Neural cell (in vitro differentiated cells): ENCODE results near the gene CPEB4. TPM values are rescaled to one million over a fixed set of nuclear protein-coding genes. Genes with fewer than 3 reads are reported as not detected.

Experiments
- H2AFZ ChIP-seq: fragments of 200-600, 300-800 bp; sonication (generic), shearing (Covaris generic); 2 replicates; pipeline ENCODE4 v1.6.0; 2014; ENCODE audit warnings: low read depth, mild to moderate bottlenecking, antibody characterized with exemption, low read length, moderate library complexity
- H3F3A ChIP-seq: fragments of 200-600 bp; shearing (Covaris generic); 2 replicates; pipeline ENCODE4 v1.6.1; 2016; ENCODE audit warnings: mild to moderate bottlenecking, moderate library complexity, mixed read lengths, antibody characterized with exemption, low read length; ENCODE audit not compliant: insufficient read depth, poor library complexity, severe bottlenecking
- H3K27ac ChIP-seq: fragments of 200-600, 300-800 bp; sonication (generic), shearing (Covaris generic); 2 replicates; pipeline ENCODE4 v1.5.1; 2014; ENCODE audit warnings: mild to moderate bottlenecking, low read length, moderate library complexity
- H3K27me3 ChIP-seq: fragments of 300-800, 200-600 bp; sonication (generic), shearing (Covaris generic); 2 replicates; pipeline ENCODE4 v1.6.0; 2014; ENCODE audit warnings: mild to moderate bottlenecking, low read depth, low read length, moderate library complexity; ENCODE audit not compliant: insufficient read depth
- H3K36me3 ChIP-seq: fragments of 300-800, 200-600 bp; sonication (generic), shearing (Covaris generic); 2 replicates; pipeline ENCODE4 v1.5.1; 2014; ENCODE audit warnings: mild to moderate bottlenecking, antibody characterized with exemption, low read length, moderate library complexity; ENCODE audit not compliant: insufficient read depth
- H3K4me2 ChIP-seq: fragments of 300-800, 200-600 bp; sonication (generic), shearing (Covaris generic); 2 replicates; pipeline ENCODE4 v1.6.0; 2014; ENCODE audit warnings: mild to moderate bottlenecking, low read length
- H3K4me3 ChIP-seq: fragments of 300-800, 200-600 bp; sonication (generic), shearing (Covaris generic); 2 replicates; pipeline ENCODE4 v1.5.1; 2014; ENCODE audit warnings: mild to moderate bottlenecking, low read length, moderate library complexity
- H3K79me2 ChIP-seq: fragments of 200-600 bp; shearing (Covaris generic); replicated peaks from 2 replicates; pipeline ENCODE4 v1.6.0; 2014; ENCODE audit warnings: mild to moderate bottlenecking, low read length, moderate library complexity; ENCODE audit not compliant: insufficient read depth
- H3K9ac ChIP-seq: fragments of 300-800, 200-600 bp; sonication (generic), shearing (Covaris generic); 2 replicates; pipeline ENCODE4 v1.6.1; 2016; ENCODE audit warnings: mild to moderate bottlenecking, low read length, mixed read lengths
- H3K9me2 ChIP-seq: fragments of 200-600 bp; shearing (Covaris generic); 2 replicates; pipeline ENCODE4 v1.6.1; 2016; ENCODE audit warnings: mild to moderate bottlenecking, low read length, mixed read lengths; ENCODE audit not compliant: insufficient read depth
- H3K9me3 ChIP-seq: fragments of 200-600, 300-800 bp; sonication (generic), shearing (Covaris generic); 2 replicates; pipeline ENCODE4 v1.6.1; 2016; ENCODE audit warnings: mild to moderate bottlenecking, mixed run types, low read length, moderate library complexity, mixed read lengths
- H4K20me1 ChIP-seq: fragments of 200-600 bp; shearing (Covaris generic); 2 replicates; pipeline ENCODE4 v1.6.1; 2016; ENCODE audit warnings: mild to moderate bottlenecking, mixed run types; ENCODE audit not compliant: insufficient read depth
- EP300 ChIP-seq: fragments of 450-650 bp; conservative IDR thresholded peaks from 2 replicates; pipeline ENCODE4 v1.6.1; 2014; ENCODE audit warnings: antibody characterized with exemption, mild to moderate bottlenecking, moderate library complexity; ENCODE audit not compliant: poor library complexity, severe bottlenecking
- EZH2 ChIP-seq: fragments of 200-600, 300-800 bp; shearing (Covaris generic), sonication (generic); IDR thresholded peaks from 2 replicates; pipeline ENCODE4 v1.6.1; 2014; ENCODE audit warnings: antibody characterized with exemption, low read length, borderline replicate concordance, mild to moderate bottlenecking; ENCODE audit not compliant: insufficient read depth, poor library complexity, severe bottlenecking
- MXI1 ChIP-seq: fragments of 450-650 bp; conservative IDR thresholded peaks from 2 replicates; pipeline ENCODE4 v1.6.1; 2014; ENCODE audit warnings: antibody characterized with exemption, mild to moderate bottlenecking; ENCODE audit not compliant: poor library complexity, severe bottlenecking
- POLR2AphosphoS5 ChIP-seq: IDR thresholded peaks from 2 replicates; pipeline ENCODE4 v1.6.1; 2012
- RAD21 ChIP-seq: fragments of 450-650 bp; conservative IDR thresholded peaks from 2 replicates; pipeline ENCODE4 v1.6.1; 2014; ENCODE audit warnings: antibody characterized with exemption, mild to moderate bottlenecking, moderate library complexity
- SMC3 ChIP-seq: fragments of 450-650 bp; conservative IDR thresholded peaks from 2 replicates; pipeline ENCODE4 v1.6.1; 2014; ENCODE audit warnings: antibody characterized with exemption, mild to moderate bottlenecking, moderate library complexity; ENCODE audit not compliant: poor library complexity
- TAF1 ChIP-seq: IDR thresholded peaks from 2 replicates; pipeline ENCODE4 v1.6.1; 2012; ENCODE audit warnings: low read depth
- polyA plus RNA-seq: library from polyadenylated mRNA; depleted of rRNA; stranded (reverse); fragments of >200 nt; gene quantifications from 2 replicates; pipeline ENCODE4 v1.2.3, GENCODE V29; 2014
- TF ChIP-seq, protein P1 (sequence below): IDR thresholded peaks from 2 replicates; pipeline ENCODE4 v1.6.1; 2012; ENCODE audit warnings: borderline replicate concordance
- TF ChIP-seq, protein P2 (sequence below): fragments of 450-650 bp; IDR thresholded peaks from 2 replicates; pipeline ENCODE4 v1.5.1; 2014; ENCODE audit warnings: antibody characterized with exemption, mild to moderate bottlenecking, moderate library complexity; ENCODE audit not compliant: poor library complexity, severe bottlenecking

CPEB4 gene
- polyA plus RNA-seq, 1 donor from 2014 or later: 42.2 TPM

DNA sequence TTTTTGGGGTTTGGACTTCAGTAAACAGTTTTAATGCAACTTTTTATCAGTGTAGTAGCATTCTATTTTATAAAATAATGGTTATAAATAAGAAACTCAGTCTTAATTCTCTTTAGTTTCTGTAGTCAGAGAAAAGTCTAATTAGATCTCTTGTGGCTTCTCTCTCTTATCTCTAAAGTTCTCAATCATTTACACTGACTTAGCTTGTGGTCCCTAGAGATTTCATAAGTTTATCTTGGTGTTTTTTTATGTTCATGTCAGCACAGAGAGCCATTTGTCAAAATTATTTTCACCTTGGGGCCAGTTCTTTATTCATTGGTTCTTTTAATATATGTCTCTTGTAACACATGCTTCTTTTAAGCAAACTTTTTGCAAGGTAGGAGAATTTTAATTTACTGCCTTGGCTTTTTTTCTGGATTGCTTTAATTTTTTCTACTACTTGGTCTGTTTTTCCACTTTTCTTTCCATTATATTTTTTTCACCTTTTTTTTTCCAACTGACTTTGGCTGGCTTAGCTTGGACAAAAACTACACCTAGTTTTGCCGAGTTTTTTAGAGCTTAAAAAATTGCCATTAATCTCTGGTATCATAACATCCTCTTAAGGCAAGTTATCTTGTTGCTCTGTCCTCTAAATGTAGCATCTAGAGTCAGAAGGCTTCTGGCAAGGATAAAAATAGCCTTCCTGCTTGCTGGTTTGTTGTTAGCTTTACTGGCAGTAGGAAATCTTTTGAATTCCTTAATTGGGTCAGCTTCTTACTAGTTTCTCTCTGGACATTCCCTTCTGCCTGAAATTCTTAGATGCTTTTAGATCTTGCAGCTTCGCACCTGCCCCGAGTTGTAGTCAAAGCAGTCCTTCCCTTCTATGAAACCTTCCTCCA is 35.3 kb downstream of the CPEB4 start:
- H3K4me2 ChIP-seq: no peak overlapping the region
- H3K9me2 ChIP-seq: no peaks in the 10 kb centered on the region
- peaks cover 26% of the 10 kb centered on the region for H3K79me2 ChIP-seq
- H4K20me1 ChIP-seq: no peaks in the 10 kb centered on the region
- no peak overlapping the region for H3K27ac ChIP-seq
- H3K4me3 ChIP-seq: no peak overlapping the region
- H3K9me3 ChIP-seq: no peaks in the 10 kb centered on the region
- H2AFZ ChIP-seq: no peak overlapping the region
- no peaks in the 10 kb centered on the region for H3K27me3 ChIP-seq
- no peaks in the 10 kb centered on the region for H3K36me3 ChIP-seq
- TF ChIP-seq MXI1 (no peak), SMC3 (no peak), POLR2AphosphoS5 (no peak), RAD21 (no peak), EP300 (no peak), TAF1 (no peak), EZH2 (no peak)
- TF ChIP-seq, protein P1, sequence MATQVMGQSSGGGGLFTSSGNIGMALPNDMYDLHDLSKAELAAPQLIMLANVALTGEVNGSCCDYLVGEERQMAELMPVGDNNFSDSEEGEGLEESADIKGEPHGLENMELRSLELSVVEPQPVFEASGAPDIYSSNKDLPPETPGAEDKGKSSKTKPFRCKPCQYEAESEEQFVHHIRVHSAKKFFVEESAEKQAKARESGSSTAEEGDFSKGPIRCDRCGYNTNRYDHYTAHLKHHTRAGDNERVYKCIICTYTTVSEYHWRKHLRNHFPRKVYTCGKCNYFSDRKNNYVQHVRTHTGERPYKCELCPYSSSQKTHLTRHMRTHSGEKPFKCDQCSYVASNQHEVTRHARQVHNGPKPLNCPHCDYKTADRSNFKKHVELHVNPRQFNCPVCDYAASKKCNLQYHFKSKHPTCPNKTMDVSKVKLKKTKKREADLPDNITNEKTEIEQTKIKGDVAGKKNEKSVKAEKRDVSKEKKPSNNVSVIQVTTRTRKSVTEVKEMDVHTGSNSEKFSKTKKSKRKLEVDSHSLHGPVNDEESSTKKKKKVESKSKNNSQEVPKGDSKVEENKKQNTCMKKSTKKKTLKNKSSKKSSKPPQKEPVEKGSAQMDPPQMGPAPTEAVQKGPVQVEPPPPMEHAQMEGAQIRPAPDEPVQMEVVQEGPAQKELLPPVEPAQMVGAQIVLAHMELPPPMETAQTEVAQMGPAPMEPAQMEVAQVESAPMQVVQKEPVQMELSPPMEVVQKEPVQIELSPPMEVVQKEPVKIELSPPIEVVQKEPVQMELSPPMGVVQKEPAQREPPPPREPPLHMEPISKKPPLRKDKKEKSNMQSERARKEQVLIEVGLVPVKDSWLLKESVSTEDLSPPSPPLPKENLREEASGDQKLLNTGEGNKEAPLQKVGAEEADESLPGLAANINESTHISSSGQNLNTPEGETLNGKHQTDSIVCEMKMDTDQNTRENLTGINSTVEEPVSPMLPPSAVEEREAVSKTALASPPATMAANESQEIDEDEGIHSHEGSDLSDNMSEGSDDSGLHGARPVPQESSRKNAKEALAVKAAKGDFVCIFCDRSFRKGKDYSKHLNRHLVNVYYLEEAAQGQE: no peak
- TF ChIP-seq, protein P2, sequence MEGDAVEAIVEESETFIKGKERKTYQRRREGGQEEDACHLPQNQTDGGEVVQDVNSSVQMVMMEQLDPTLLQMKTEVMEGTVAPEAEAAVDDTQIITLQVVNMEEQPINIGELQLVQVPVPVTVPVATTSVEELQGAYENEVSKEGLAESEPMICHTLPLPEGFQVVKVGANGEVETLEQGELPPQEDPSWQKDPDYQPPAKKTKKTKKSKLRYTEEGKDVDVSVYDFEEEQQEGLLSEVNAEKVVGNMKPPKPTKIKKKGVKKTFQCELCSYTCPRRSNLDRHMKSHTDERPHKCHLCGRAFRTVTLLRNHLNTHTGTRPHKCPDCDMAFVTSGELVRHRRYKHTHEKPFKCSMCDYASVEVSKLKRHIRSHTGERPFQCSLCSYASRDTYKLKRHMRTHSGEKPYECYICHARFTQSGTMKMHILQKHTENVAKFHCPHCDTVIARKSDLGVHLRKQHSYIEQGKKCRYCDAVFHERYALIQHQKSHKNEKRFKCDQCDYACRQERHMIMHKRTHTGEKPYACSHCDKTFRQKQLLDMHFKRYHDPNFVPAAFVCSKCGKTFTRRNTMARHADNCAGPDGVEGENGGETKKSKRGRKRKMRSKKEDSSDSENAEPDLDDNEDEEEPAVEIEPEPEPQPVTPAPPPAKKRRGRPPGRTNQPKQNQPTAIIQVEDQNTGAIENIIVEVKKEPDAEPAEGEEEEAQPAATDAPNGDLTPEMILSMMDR: no peak
- H3F3A ChIP-seq: no peaks in the 10 kb centered on the region
- H3K9ac ChIP-seq: no peak overlapping the region

DNA sequence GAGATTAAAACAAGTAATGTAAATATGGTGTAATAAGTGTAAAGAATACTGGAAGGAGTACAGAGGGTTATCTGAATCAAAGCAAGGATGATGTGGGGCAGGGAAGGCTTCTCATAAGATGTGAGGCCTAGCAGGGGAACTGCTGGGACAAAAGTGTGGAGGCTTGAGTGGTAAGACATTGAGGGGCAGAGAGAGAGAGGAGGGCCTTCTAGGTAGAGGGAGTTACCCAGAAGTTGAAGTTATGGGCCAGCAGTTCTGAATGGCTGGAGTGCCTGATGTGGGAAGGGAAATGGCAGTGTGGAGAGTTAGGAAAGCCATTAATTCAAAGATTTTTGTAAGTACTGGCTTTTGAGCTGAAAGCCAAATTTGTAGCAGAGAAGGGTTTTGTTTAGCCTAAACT is 36.8 kb downstream of the CPEB4 start:
- Histone ChIP-seq H3K9ac (no peak overlapping the region), H3K9me2 (no peaks in the 10 kb centered on the region), H2AFZ (no peak overlapping the region), H3K36me3 (no peaks in the 10 kb centered on the region), H3K27ac (no peak overlapping the region), H3K4me3 (no peak overlapping the region), H3K9me3 (no peaks in the 10 kb centered on the region), H3K27me3 (no peaks in the 10 kb centered on the region), H3K79me2 (peaks cover 16% of the 10 kb centered on the region), H3F3A (no peaks in the 10 kb centered on the region), H3K4me2 (no peak overlapping the region), H4K20me1 (no peaks in the 10 kb centered on the region)
- no peak for TF ChIP-seq MXI1
